Right ventricle myocardium inferior (tissue), 1 donor: Measurements from ENCODE around the gene TTC34. TPM values are rescaled to one million over a fixed set of nuclear protein-coding genes. Genes with fewer than 3 reads are reported as not detected.

Source experiments
- ATAC-seq: fragments of 200-7000 bp; cut with Tn5 transposase; one replicate; pipeline ENCODE4 v1.9.1; 2020; ENCODE audit warnings: mild to moderate bottlenecking, moderate library complexity
- DNase-seq: peaks from one replicate; pipeline ENCODE4 v3.0.0; 2021; ENCODE audit errors: missing footprints
- intact Hi-C: fragments of 100-400 bp; cut with DNase I; formaldehyde crosslinking; loops from one replicate; pipeline ENCODE4 v1.11.0; 2022
- total RNA-seq: library from RNA; stranded (reverse); fragmentation: NEBNext Ultra II Directional; extraction: Animal tissue kit (Norgen Biotek cat#: 25700); gene quantifications from one replicate; pipeline ENCODE4 v1.2.1, GENCODE V29; 2021
- donor health status: DM: no; HTN: yes; CAD: no; lungs with severe emphysema.

TTC34 gene
- total RNA-seq, 1 donor from 2014 or later = 0.70 TPM

- ATAC-seq = no peak
- intact Hi-C loops = no loop called here
- peak; percentile 57 for DNase-seq
Measured at GRCh38 chr1:2595261-2595811, 206.2 kb downstream of the TTC34 start.

- DNase-seq = peak; percentile 56
Measured at GRCh38 chr1:2594641-2595131, 206.8 kb downstream of the TTC34 start.

GRCh38 chr1:2594001-2594640 is 207.4 kb downstream of the TTC34 start:
- peak; percentile 15 for ATAC-seq
- DNase-seq = peak; percentile 68
- intact Hi-C loops = no loop called here

More at GRCh38 chr1:2594641-2595131, 206.8 kb downstream of the TTC34 start:
- intact Hi-C loops = no loop called here
- ATAC-seq = no peak

- intact Hi-C loops = no loop called here
- DNase-seq (peak; percentile 41), ATAC-seq (no peak)
Measured at GRCh38 chr1:2593251-2593878, 208.1 kb downstream of the TTC34 start.

GRCh38 chr1:2592672-2593071 is 208.8 kb downstream of the TTC34 start:
- intact Hi-C loops = no loop called here
- DNase-seq = peak; percentile 16
- no peak for ATAC-seq

- intact Hi-C loops = no loop called here
- peak; percentile 50 for DNase-seq
- no peak for ATAC-seq
Measured at GRCh38 chr1:2591581-2592261, 209.8 kb downstream of the TTC34 start.

GRCh38 chr1:2591233-2591580 is 210.3 kb downstream of the TTC34 start:
- intact Hi-C loops = no loop called here
- ATAC-seq (no peak), DNase-seq (no peak)

GRCh38 chr1:2590233-2591141 is 211.0 kb downstream of the TTC34 start:
- intact Hi-C loops = no loop called here
- DNase-seq = peak; percentile 62

GRCh38 chr1:2589431-2590232 is 211.9 kb downstream of the TTC34 start:
- intact Hi-C loops = no loop called here
- ATAC-seq (no peak), DNase-seq (peak; percentile 20)

More at GRCh38 chr1:2590233-2591141, 211.0 kb downstream of the TTC34 start:
- no peak for ATAC-seq

GRCh38 chr1:2588661-2589430 is 212.6 kb downstream of the TTC34 start:
- ATAC-seq (no peak), DNase-seq (peak; percentile 64)
- intact Hi-C loops = no loop called here

- DNase-seq = peak; percentile 57
- ATAC-seq = no peak
- intact Hi-C loops = loop anchor here (2.0 kb wide), 1 partner anchor 55 kb away; no protein-coding TSS in a partner anchor
Measured at GRCh38 chr1:2587860-2588571, 213.5 kb downstream of the TTC34 start.

- DNase-seq (peak; percentile 77), ATAC-seq (no peak)
- intact Hi-C loops = loop anchor here (2.0 kb wide), 1 partner anchor 56 kb away; no protein-coding TSS in a partner anchor
Measured at GRCh38 chr1:2587071-2587859, 214.2 kb downstream of the TTC34 start.

- intact Hi-C loops = loop anchor here (2.0 kb wide), 1 partner anchor 56 kb away; no protein-coding TSS in a partner anchor
- DNase-seq (peak; percentile 99), ATAC-seq (peak; percentile 94)
Measured at GRCh38 chr1:2586154-2587070, 215.1 kb downstream of the TTC34 start, which contains the start of gene PRXL2B. TSS of gene PRXL2B (plus strand) at chr1:2586777. CDS start at chr1:2586886, 109 bp downstream.
